Measurements from ENCODE around the gene MTRF1L.

DNA sequence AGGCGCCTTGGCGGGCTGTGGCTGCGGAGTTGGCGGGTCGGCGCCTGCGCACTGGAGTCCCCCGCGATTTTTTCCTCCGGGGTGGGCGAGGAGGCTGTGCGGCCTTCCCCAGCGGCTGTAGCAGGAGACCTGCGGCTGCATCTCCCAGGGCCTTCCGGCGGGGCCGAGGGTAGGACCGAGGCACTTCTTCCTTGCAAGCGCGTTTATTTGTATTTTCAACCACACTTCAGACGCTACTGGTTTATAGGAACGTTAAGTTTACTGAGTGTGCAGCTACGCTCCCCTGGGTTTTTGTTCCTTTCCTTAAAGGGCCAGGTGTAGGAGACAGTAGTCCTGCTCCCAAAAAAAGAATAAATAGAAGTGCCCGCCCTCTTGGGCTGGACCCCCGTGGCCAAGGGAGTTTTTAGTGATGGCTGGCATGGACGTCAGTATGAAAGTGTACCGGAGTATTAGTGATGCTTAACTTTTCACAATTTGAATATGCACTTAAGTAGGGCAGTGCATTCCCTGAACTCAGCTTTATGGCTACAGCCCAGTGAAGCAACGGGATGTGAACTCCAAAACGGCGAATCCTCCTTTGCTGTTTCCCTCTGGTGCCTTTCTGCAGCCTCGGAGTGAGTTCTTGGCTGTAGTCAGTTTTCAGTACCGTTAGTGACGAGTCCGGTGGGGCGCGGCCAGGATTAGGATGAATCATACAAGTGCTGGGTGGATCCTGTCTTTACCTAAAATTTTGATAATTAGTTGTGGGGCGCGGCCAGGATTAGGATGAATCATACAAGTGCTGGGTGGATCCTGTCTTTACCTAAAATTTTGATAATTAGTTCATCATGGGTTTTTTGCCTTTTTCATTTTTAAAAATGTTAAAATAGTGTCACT, 18.6 kb downstream of the MTRF1L start:
- TF ChIP-seq, protein P1, sequence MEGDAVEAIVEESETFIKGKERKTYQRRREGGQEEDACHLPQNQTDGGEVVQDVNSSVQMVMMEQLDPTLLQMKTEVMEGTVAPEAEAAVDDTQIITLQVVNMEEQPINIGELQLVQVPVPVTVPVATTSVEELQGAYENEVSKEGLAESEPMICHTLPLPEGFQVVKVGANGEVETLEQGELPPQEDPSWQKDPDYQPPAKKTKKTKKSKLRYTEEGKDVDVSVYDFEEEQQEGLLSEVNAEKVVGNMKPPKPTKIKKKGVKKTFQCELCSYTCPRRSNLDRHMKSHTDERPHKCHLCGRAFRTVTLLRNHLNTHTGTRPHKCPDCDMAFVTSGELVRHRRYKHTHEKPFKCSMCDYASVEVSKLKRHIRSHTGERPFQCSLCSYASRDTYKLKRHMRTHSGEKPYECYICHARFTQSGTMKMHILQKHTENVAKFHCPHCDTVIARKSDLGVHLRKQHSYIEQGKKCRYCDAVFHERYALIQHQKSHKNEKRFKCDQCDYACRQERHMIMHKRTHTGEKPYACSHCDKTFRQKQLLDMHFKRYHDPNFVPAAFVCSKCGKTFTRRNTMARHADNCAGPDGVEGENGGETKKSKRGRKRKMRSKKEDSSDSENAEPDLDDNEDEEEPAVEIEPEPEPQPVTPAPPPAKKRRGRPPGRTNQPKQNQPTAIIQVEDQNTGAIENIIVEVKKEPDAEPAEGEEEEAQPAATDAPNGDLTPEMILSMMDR (IDR thresholded peaks at IDR 0.05; ENCODE audit: low read length) = no peak
- no peak for TF ChIP-seq EZH2 (IDR thresholded peaks at IDR 0.05; ENCODE audit: borderline replicate concordance, low read length)

Measured in OCI-LY1 (cell line).